Hematopoietic multipotent progenitor cell treated with erythropoietin and hydrocortisone succinate and interleukin-3 and kit ligand, for 6 days (in vitro differentiated cells): Measurements from ENCODE around the gene EPGN.

Source experiments
- DNase-seq: peaks from one replicate; pipeline ENCODE4 v3.0.0-alpha.2; 2015

The EPGN gene

GRCh38 chr4:74344031-74344430, 35.8 kb downstream of the EPGN start:
- no peak for DNase-seq

GRCh38 chr4:74353858-74354257, 45.6 kb downstream of the EPGN start:
- peak; percentile 86 for DNase-seq

DNA sequence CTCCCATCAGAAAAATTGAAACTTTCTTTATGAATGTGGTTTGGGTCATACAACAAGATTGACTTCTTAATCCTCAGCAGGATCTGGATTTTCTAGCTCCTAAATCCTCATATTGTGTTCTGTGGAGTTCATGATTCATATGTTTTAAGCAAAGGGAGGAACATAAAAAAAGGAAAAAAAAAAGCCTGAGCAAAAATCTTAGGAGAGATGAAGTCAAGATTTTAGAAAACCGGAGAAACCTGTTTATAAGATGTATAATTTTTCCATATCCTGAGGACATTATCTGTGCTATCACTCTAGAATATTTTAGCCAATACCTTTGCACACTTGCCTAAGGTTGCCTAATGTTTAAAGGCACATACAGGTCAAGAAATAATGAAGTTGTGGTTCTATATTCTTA, 49.7 kb downstream of the EPGN start:
- DNase-seq: no peak

DNA sequence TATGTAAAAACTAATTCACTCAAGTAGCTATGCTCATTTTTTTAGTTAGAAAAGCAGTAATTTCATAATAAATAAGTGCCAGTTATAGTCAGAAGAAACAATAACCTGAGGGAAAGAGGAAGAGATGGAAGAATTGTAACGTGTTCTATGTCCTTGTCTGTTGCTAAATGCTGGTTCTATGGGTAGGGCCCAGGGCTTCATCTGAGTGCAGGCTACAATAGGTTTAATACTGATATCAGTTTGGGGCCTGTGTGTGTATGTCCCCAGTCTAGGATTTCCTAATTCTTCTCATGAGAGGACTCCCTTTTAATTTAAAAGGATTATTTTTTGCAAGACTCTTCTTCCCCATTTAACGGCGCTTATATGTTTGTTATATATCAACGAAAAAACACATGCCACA, 53.4 kb downstream of the EPGN start:
- peak; percentile 61 for DNase-seq

- DNase-seq: peak; percentile 47
These were observed 54.1 kb downstream of the EPGN start for GRCh38 chr4:74362347-74362746.

- no peak for DNase-seq
These were observed 56.0 kb downstream of the EPGN start for GRCh38 chr4:74364256-74364651.

- DNase-seq: peak; percentile 81
These were observed 56.6 kb downstream of the EPGN start, which contains the start of gene EREG for GRCh38 chr4:74364652-74365491. Gene EREG, plus strand, starts transcription at chr4:74365145. Its CDS starts 164 bp downstream, at chr4:74365309.

DNA sequence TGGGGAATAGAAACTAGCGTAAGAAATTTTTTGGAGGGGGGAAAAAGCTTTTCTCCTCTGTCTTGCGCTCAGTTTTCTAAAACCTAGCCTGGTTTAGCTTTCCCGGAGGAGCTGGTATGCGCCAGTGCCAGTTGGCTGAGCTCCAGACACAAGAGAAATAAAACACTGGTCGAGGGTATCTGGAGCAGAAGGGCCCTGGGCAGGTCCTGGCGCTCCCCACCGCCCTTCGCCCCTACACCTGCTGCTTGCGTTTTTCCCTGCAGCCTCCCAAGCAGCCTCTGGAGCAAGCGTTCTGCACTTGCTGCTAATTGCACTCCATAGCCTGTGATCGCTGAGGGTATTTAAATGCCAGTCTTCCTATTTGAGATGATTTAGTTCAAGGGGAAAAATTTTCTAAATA, 57.5 kb downstream of the EPGN start:
- DNase-seq: peak; percentile 66
